A549 (cell line): ENCODE results near the gene IQGAP2. TPM values are rescaled to one million over a fixed set of nuclear protein-coding genes. Genes with fewer than 3 reads are reported as not detected.
"Not testable (repeated sequence)": the region's sequence is repeated elsewhere in the genome, so short reads cannot be mapped to it uniquely, and the experiment has no call there.

Experiments used
- ATAC-seq, 2 experiments: fragments of 200-7000 bp in 1 of 2; fragments of >200 bp in 1 of 2; cut with Nextera tagmentation in 1 of 2; cut with Tn5 transposase in 1 of 2; 3 replicates each; pipeline versions ENCODE4 v1.8.0 to v1.9.1; 2018 to 2020; ENCODE audit warnings: mild to moderate bottlenecking in 1 of 2, moderate library complexity in 1 of 2
- CTCF ChIA-PET: fragments of 300-600 bp; sonication (Branson Sonifier 250); formaldehyde crosslinking; extraction: SDS; loops from one replicate; lab custom pipeline; 2021; ENCODE audit warnings: antibody characterized with exemption, inconsistent platforms; lab: Yijun Ruan, JAX
- POLR2A ChIA-PET: fragments of 350-600 bp; formaldehyde crosslinking; extraction: SDS; loops from one replicate; lab custom pipeline; 2021; ENCODE audit warnings: antibody characterized with exemption, inconsistent platforms; lab: Yijun Ruan, JAX
- DNase-seq, 2 experiments: peaks; one replicate each; pipeline versions ENCODE4 v3.0.0 to v3.0.0-alpha.2; 2011 to 2016; ENCODE audit warnings: low read depth in 1 of 2, low spot score in 1 of 2
- FAIRE-seq: peaks from 2 replicates; lab custom pipeline; 2011; peaks lifted over from hg19 to GRCh38; lab: Jason Lieb, UNC
- H3K27ac ChIP-seq, 2 experiments: fragments of >200 bp; sonication (Bioruptor Twin); formaldehyde crosslinking; 3 replicates each; pipeline ENCODE4 v1.5.1; 2016 to 2017
- H3K4me1 ChIP-seq: fragments of >200 bp; sonication (Bioruptor Twin); formaldehyde crosslinking; 3 replicates; pipeline ENCODE4 v1.6.1; 2016
- H3K4me2 ChIP-seq: fragments of >200 bp; sonication (Bioruptor Twin); formaldehyde crosslinking; 3 replicates; pipeline ENCODE4 v1.6.1; 2016
- H3K4me3 ChIP-seq: fragments of >200 bp; sonication (Bioruptor Twin); formaldehyde crosslinking; 3 replicates; pipeline ENCODE4 v1.5.1; 2016
- H3K9me3 ChIP-seq: fragments of >200 bp; sonication (Bioruptor Twin); formaldehyde crosslinking; 3 replicates; pipeline ENCODE4 v1.6.1; 2016
- CHD4 ChIP-seq: fragments of 200-600 bp; sonication (generic); IDR thresholded peaks from 2 replicates; pipeline ENCODE4 v1.6.1; 2016; ENCODE audit warnings: antibody characterized with exemption, mild to moderate bottlenecking, borderline replicate concordance
- FOSB ChIP-seq: fragments of 250-450 bp; sonication (Bioruptor Pico); IDR thresholded peaks from 2 replicates; pipeline ENCODE4 v1.5.0; 2020; ENCODE audit warnings: mild to moderate bottlenecking, moderate library complexity
- FOSL2 ChIP-seq, 2 experiments: fragments of 450-650 bp in 1 of 2; fragments of >200 bp in 1 of 2; sonication (Bioruptor Twin) in 1 of 2; formaldehyde crosslinking; IDR thresholded peaks; 2 replicates each; pipeline versions ENCODE4 v1.5.0 to v1.6.1; 2016 to 2020; ENCODE audit warnings: mild to moderate bottlenecking in 1 of 2, moderate library complexity in 1 of 2
- FOXS1 ChIP-seq: fragments of 250-450 bp; sonication (Bioruptor Pico); IDR thresholded peaks from 2 replicates; pipeline ENCODE4 v1.5.0; 2020; ENCODE audit warnings: mild to moderate bottlenecking, moderate library complexity
- HDAC2 ChIP-seq: fragments of 200-600 bp; sonication (generic); IDR thresholded peaks from 2 replicates; pipeline ENCODE4 v1.6.1; 2016
- HMGXB4 ChIP-seq: fragments of 250-450 bp; sonication (Bioruptor Pico); IDR thresholded peaks from 2 replicates; pipeline ENCODE4 v1.5.0; 2021; ENCODE audit warnings: mild to moderate bottlenecking, moderate library complexity, borderline replicate concordance
- HOXA7 ChIP-seq: fragments of 250-450 bp; sonication (Bioruptor Pico); IDR thresholded peaks from 2 replicates; pipeline ENCODE4 v1.5.0; 2020; ENCODE audit warnings: mild to moderate bottlenecking, moderate library complexity
- HOXB5 ChIP-seq: fragments of 250-450 bp; sonication (Bioruptor Pico); IDR thresholded peaks from 2 replicates; pipeline ENCODE4 v1.5.0; 2020; ENCODE audit warnings: mild to moderate bottlenecking, moderate library complexity
- JUNB ChIP-seq: fragments of >200 bp; sonication (Bioruptor Twin); formaldehyde crosslinking; IDR thresholded peaks from 2 replicates; pipeline ENCODE4 v1.6.1; 2016
- KDM1A ChIP-seq: fragments of 200-600 bp; sonication (generic); IDR thresholded peaks from 2 replicates; pipeline ENCODE4 v1.6.1; 2016; ENCODE audit warnings: low read depth, mild to moderate bottlenecking
- MAFK ChIP-seq: fragments of 450-650 bp; IDR thresholded peaks from 2 replicates; pipeline ENCODE4 v1.6.1; 2014; ENCODE audit not compliant: partially characterized antibody
- MAZ ChIP-seq: fragments of 150-350 bp; IDR thresholded peaks from 2 replicates; pipeline ENCODE4 v1.6.1; 2014; ENCODE audit warnings: antibody characterized with exemption, low read depth, low read length, borderline replicate concordance
- MYC ChIP-seq: IDR thresholded peaks from 2 replicates; pipeline ENCODE4 v1.6.1; 2012; ENCODE audit warnings: mild to moderate bottlenecking, inconsistent platforms, low read length, improper control_type of control experiment, borderline replicate concordance
- NPAS2 ChIP-seq: fragments of 250-450 bp; sonication (Bioruptor Pico); IDR thresholded peaks from 2 replicates; pipeline ENCODE4 v1.8.0; 2022; ENCODE audit warnings: mild to moderate bottlenecking, moderate library complexity, borderline replicate concordance
- PBX3 ChIP-seq: IDR thresholded peaks from 2 replicates; pipeline ENCODE4 v1.6.1; 2012
- PHF8 ChIP-seq: fragments of 200-600 bp; sonication (generic); IDR thresholded peaks from 2 replicates; pipeline ENCODE4 v1.6.1; 2016; ENCODE audit warnings: low read depth, mild to moderate bottlenecking, antibody characterized with exemption, moderate library complexity, borderline replicate concordance
- SMC3 ChIP-seq: fragments of >200 bp; sonication (Bioruptor Twin); formaldehyde crosslinking; IDR thresholded peaks from 3 replicates; pipeline ENCODE4 v1.6.1; 2018; ENCODE audit warnings: inconsistent platforms
- TFCP2L1 ChIP-seq: fragments of 250-450 bp; sonication (Bioruptor Pico); IDR thresholded peaks from 2 replicates; pipeline ENCODE4 v1.5.0; 2021; ENCODE audit warnings: mild to moderate bottlenecking
- WGBS: methylation state at CpG from one replicate; pipeline ENCODE4 v1.1.6; 2017; ENCODE audit errors: missing lambda C conversion rate; 5-methylcytosine and 5-hydroxymethylcytosine counted together
- polyA plus RNA-seq, 4 experiments: library from polyadenylated mRNA; depleted of rRNA in 3 of 4; stranded (reverse); fragments of >200 nt; fragmentation: RNase III in 1 of 4; extraction: RNeasy Plus Mini Kit Qiagen cat#74134 plus additional on column Dnase treatment in 1 of 4; gene quantifications; 2 replicates in 3 of 4; 3 replicates in 1 of 4; pipeline ENCODE4 v1.2.3, GENCODE V29; 2011 to 2017
- TF ChIP-seq, protein P1 (sequence below): IDR thresholded peaks from 2 replicates; pipeline ENCODE4 v1.6.1; 2012; ENCODE audit warnings: low read depth, borderline replicate concordance
- TF ChIP-seq, protein P2 (sequence below): fragments of >200 bp; sonication (Bioruptor Twin); formaldehyde crosslinking; IDR thresholded peaks from 3 replicates; pipeline ENCODE4 v1.6.1; 2016

IQGAP2 gene
- polyA plus RNA-seq, 2 of the 4 experiments (the other 2 are of a cell fraction), result 5.3 to 10.1 TPM

- CTCF ChIA-PET, result interaction anchor here (0.6 to 1.5 kb wide), 3 partner anchors 9 to 96 kb away, joined by 3 to 5 read pairs (median 3); no protein-coding TSS in a partner anchor
- Histone ChIP-seq H3K9me3 (no peaks in the 10 kb centered on the region), H3K4me1 (no peaks in the 10 kb centered on the region), H3K4me2 (no peak overlapping the region), H3K27ac (no peak overlapping the region), H3K4me3 (no peak overlapping the region)
- FAIRE-seq (no peak), DNase-seq (no peak), ATAC-seq (no peak)
- POLR2A ChIA-PET, result no interaction called here
- WGBS, result 71% methylated on average over 3 of the region's 3 CpGs
- TF ChIP-seq, protein P1, sequence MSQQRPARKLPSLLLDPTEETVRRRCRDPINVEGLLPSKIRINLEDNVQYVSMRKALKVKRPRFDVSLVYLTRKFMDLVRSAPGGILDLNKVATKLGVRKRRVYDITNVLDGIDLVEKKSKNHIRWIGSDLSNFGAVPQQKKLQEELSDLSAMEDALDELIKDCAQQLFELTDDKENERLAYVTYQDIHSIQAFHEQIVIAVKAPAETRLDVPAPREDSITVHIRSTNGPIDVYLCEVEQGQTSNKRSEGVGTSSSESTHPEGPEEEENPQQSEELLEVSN, result no peak
- TF ChIP-seq FOSB (CRISPR knock-in tag), result no peak
- TF ChIP-seq MAFK, result no peak
- TF ChIP-seq NPAS2 (CRISPR knock-in tag), result no peak
- TF ChIP-seq CHD4, result no peak
- TF ChIP-seq SMC3, result no peak
- TF ChIP-seq PHF8, result no peak
- no peak for TF ChIP-seq HOXA7 (CRISPR knock-in tag)
- no peak for TF ChIP-seq FOXS1 (CRISPR knock-in tag)
- TF ChIP-seq FOSL2 (IDR thresholded peaks at IDR 0.05), result no peak
- TF ChIP-seq FOSL2 (CRISPR knock-in tag; IDR thresholded peaks at IDR 0.05), result no peak
- no peak for TF ChIP-seq HOXB5 (CRISPR knock-in tag)
- no peak for TF ChIP-seq MAZ
- no peak for TF ChIP-seq PBX3
- no peak for TF ChIP-seq TFCP2L1 (CRISPR knock-in tag)
- TF ChIP-seq MYC, result no peak
- TF ChIP-seq KDM1A, result no peak
- TF ChIP-seq JUNB, result no peak
- TF ChIP-seq HMGXB4 (CRISPR knock-in tag), result no peak
- TF ChIP-seq HDAC2, result no peak
- TF ChIP-seq, protein P2, sequence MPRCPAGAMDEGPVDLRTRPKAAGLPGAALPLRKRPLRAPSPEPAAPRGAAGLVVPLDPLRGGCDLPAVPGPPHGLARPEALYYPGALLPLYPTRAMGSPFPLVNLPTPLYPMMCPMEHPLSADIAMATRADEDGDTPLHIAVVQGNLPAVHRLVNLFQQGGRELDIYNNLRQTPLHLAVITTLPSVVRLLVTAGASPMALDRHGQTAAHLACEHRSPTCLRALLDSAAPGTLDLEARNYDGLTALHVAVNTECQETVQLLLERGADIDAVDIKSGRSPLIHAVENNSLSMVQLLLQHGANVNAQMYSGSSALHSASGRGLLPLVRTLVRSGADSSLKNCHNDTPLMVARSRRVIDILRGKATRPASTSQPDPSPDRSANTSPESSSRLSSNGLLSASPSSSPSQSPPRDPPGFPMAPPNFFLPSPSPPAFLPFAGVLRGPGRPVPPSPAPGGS, result no peak
These were observed 276.1 kb downstream of the IQGAP2 start for GRCh38 chr5:76679231-76679630.

GRCh38 chr5:76680826-76681225, 277.7 kb downstream of the IQGAP2 start:
- H3K27ac ChIP-seq, DNase-seq, H3K4me2 ChIP-seq, H3K4me3 ChIP-seq, H3K4me1 ChIP-seq, ATAC-seq, H3K9me3 ChIP-seq, FAIRE-seq, POLR2A ChIA-PET: not testable (repeated sequence)
- 78% methylated on average over 4 of the region's 4 CpGs for WGBS
- CTCF ChIA-PET, result interaction anchor here (1.5 kb wide), 2 partner anchors 10 to 94 kb away, joined by 5 to 7 read pairs; no protein-coding TSS in a partner anchor
